ENCODE data around the gene NPAS3.

DNA sequence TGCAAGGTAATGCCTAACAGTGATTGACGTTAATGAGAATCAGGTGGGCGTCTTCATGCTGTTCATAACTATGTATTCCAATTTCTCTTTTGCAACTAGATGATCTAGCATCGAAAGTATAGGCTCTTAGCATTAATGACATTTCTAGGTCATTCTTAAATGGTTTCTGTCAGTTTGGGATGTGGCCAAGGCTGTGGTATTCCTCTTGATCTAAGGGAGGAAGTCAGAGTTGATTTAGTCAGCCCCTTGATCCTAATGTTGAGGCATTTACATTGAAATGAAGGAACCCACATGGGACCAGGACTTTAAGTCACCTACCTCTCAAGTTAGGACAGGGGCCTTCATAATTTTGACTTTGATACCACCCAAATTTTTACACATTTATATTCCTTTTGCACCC, 448.1 kb downstream of the NPAS3 start:
- no peak for TF ChIP-seq POLR2A (IDR thresholded peaks at IDR 0.05)
- TF ChIP-seq, protein P1, sequence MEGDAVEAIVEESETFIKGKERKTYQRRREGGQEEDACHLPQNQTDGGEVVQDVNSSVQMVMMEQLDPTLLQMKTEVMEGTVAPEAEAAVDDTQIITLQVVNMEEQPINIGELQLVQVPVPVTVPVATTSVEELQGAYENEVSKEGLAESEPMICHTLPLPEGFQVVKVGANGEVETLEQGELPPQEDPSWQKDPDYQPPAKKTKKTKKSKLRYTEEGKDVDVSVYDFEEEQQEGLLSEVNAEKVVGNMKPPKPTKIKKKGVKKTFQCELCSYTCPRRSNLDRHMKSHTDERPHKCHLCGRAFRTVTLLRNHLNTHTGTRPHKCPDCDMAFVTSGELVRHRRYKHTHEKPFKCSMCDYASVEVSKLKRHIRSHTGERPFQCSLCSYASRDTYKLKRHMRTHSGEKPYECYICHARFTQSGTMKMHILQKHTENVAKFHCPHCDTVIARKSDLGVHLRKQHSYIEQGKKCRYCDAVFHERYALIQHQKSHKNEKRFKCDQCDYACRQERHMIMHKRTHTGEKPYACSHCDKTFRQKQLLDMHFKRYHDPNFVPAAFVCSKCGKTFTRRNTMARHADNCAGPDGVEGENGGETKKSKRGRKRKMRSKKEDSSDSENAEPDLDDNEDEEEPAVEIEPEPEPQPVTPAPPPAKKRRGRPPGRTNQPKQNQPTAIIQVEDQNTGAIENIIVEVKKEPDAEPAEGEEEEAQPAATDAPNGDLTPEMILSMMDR (IDR thresholded peaks at IDR 0.05), result no peak
